Measurements from ENCODE around the gene PICK1. TPM values are rescaled to one million over a fixed set of nuclear protein-coding genes. Genes with fewer than 3 reads are reported as not detected.

The PICK1 gene
- total RNA-seq, 1 experiment from 2014 or later: 35.7 TPM

DNA sequence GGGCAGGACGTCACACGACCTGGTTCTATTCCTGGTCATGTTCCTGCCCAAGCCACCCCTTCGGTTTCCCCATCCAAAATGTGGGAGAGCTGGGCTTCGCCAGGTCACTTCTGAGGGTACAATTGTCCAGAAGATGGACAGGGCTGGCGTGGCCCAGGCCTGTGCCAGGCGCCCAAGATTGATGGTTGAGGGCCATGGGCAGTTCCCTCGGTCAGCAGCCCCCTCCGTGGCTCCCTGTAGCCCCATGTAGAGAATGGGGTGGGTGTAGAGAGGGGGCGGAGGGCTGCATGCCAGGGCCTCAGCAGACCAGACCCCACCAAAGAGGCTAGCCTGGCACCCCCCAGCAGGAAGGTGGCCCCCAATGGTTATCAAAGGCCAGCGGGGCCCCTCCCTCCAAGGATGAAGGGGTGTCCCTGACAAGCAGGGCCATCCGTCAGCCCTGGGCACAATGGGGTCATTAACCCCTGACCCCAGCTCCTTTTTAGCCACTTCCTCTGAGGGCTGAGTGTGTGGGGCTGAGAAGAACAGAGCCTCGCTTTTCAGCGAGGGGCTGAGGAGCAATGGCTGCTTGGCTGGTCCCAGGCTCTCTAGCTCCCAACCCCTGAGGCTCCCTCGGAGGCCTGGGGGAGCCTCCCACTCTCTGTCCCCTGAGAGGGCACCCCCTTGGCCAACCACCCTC, 11.0 kb upstream of the PICK1 start:
- Histone ChIP-seq H3T11ph (ENCODE audit: low read length) (no peak overlapping the region), H3K4me1 (ENCODE audit: insufficient read depth, low read length) (no peaks in the 10 kb centered on the region), H4K5ac (ENCODE audit: insufficient read length, low read depth, low read length) (no peak overlapping the region), H3K4me2 (ENCODE audit: insufficient read depth, insufficient read length, low read length) (no peak overlapping the region), H2BK120ac (ENCODE audit: low read depth, low read length, poor library complexity, severe bottlenecking) (no peak overlapping the region), H3K9me3 (ENCODE audit: control insufficient read depth, low read depth, low read length) (no peaks in the 10 kb centered on the region), H2BK12ac (ENCODE audit: insufficient read length, low read depth, low read length) (no peak overlapping the region), H3K23me2 (ENCODE audit: insufficient read length, low read depth, low read length, poor library complexity, severe bottlenecking) (no peaks in the 10 kb centered on the region), H3K9ac (ENCODE audit: extremely low read depth, insufficient read length, low read length) (no peak overlapping the region), H2BK5ac (ENCODE audit: insufficient read length, low read length) (no peak overlapping the region), H4K8ac (replicated peaks; ENCODE audit: insufficient read length, low read depth, low read length) (no peak overlapping the region), H3K27ac (ENCODE audit: insufficient read length, low read depth, low read length) (no peak overlapping the region), H2BK15ac (ENCODE audit: low read depth, low read length) (no peak overlapping the region; the same call in 1 of the 2 replicates), H3K56ac (ENCODE audit: insufficient read length, low read depth, low read length) (no peak overlapping the region), H3K79me2 (ENCODE audit: insufficient read depth, low read length) (no peaks in the 10 kb centered on the region), H3K14ac (ENCODE audit: insufficient read depth, low read length) (peak overlapping the region; percentile 40; the same call in 1 of the 2 replicates), H3K27me3 (ENCODE audit: insufficient read depth, low read length) (no peaks in the 10 kb centered on the region), H2AFZ (ENCODE audit: low read length) (no peak overlapping the region), H3K18ac (ENCODE audit: insufficient read length, low read depth, low read length) (no peak overlapping the region), H4K20me1 (ENCODE audit: control insufficient read depth, insufficient read depth, insufficient read length) (no peaks in the 10 kb centered on the region), H2BK20ac (ENCODE audit: low read depth, low read length, poor library complexity, severe bottlenecking) (no peak overlapping the region), H4K91ac (ENCODE audit: insufficient read length, low read depth, low read length) (no peak overlapping the region), H3K79me1 (ENCODE audit: insufficient read depth, low read depth, low read length, poor library complexity, severe bottlenecking) (no peaks in the 10 kb centered on the region), H3K23ac (ENCODE audit: insufficient read length, low read depth, low read length) (no peak overlapping the region), H2AK5ac (ENCODE audit: insufficient read length, low read length) (no peak overlapping the region), H3K4ac (ENCODE audit: low read depth, low read length) (no peak overlapping the region)
- H3K9me3 Mint-ChIP-seq: no peaks in the 10 kb centered on the region
- peaks cover 20% of the 10 kb centered on the region for H3K27me3 Mint-ChIP-seq (ENCODE audit: low read depth)
- peaks cover 0 to 2% of the 10 kb centered on the region in 2 experiments; a peak in 1 of 4 replicates for H3K4me1 Mint-ChIP-seq
- no peaks in the 10 kb centered on the region for H3K36me3 Mint-ChIP-seq (ENCODE audit: insufficient read depth in 1 of 3, low read depth in 3 of 3)
- DNase-seq: no peak
- H3K4me3 Mint-ChIP-seq: no peak overlapping the region
- WGBS (ENCODE audit: extremely low coverage, insufficient read length, low lambda C conversion rate): no CpG with 5 or more reads among the region's 14 CpGs
- H3K27ac Mint-ChIP-seq: peak overlapping the region in 1 of 3 experiments; percentile 34; a peak in 1 of 7 replicates
- TF ChIP-seq, protein P1, sequence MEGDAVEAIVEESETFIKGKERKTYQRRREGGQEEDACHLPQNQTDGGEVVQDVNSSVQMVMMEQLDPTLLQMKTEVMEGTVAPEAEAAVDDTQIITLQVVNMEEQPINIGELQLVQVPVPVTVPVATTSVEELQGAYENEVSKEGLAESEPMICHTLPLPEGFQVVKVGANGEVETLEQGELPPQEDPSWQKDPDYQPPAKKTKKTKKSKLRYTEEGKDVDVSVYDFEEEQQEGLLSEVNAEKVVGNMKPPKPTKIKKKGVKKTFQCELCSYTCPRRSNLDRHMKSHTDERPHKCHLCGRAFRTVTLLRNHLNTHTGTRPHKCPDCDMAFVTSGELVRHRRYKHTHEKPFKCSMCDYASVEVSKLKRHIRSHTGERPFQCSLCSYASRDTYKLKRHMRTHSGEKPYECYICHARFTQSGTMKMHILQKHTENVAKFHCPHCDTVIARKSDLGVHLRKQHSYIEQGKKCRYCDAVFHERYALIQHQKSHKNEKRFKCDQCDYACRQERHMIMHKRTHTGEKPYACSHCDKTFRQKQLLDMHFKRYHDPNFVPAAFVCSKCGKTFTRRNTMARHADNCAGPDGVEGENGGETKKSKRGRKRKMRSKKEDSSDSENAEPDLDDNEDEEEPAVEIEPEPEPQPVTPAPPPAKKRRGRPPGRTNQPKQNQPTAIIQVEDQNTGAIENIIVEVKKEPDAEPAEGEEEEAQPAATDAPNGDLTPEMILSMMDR (conservative IDR thresholded peaks at IDR 0.05): no peak
